Activated T-cell treated with anti-CD3 and anti-CD28 coated beads, Interleukin-2, amount 50 U/mL, for 1 hour (primary cell): ENCODE data around the gene C5.

Experiments
- DNase-seq: peaks from one replicate; pipeline ENCODE4 v3.0.0-alpha.2; 2020

The C5 gene

DNA sequence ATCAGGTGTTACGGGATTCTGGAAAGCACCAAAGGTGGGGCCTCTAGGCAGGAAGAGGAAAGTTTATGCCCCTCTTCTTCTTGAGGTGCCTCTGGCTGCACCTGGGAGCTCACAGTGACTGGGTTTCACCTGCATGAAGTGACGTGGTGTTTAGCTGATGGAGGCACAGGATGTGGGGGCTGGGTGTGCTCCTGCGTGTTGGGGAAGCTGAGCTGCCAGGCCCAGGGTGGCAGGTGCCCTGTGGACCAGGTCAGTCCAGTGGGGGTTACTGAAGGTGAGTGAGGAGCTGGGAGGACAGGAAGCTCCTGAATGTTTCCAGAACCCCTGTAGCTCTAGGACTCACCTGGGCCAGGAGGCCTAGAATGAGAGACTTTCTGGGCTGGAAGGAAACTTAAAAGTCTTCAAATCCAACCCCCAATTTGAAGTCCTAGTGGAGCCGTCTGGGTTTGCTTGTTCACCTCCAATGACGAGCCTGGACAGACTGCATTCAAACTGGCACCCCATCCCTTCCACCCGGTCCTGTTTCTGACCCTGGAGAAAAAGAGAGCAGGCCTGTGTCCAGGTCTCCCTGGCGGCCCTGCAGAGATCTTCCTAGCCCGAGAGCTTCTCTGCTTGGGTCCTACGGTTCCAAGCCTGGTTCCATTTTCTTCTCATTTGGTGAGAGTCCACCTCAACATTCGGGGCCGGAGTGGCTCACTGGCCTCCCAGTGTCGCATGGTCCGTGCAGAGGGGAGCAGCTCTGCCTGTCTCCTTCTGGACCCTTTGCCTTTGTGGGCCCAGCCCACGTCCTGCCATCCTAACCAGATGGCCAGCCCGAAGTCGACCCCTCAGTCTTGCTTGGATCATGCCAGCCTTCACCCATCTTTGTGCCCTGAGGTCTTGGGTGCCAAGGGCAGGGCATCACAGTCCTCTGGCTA is 145.8 kb downstream of the C5 start:
- peak; percentile 70 for DNase-seq

DNA sequence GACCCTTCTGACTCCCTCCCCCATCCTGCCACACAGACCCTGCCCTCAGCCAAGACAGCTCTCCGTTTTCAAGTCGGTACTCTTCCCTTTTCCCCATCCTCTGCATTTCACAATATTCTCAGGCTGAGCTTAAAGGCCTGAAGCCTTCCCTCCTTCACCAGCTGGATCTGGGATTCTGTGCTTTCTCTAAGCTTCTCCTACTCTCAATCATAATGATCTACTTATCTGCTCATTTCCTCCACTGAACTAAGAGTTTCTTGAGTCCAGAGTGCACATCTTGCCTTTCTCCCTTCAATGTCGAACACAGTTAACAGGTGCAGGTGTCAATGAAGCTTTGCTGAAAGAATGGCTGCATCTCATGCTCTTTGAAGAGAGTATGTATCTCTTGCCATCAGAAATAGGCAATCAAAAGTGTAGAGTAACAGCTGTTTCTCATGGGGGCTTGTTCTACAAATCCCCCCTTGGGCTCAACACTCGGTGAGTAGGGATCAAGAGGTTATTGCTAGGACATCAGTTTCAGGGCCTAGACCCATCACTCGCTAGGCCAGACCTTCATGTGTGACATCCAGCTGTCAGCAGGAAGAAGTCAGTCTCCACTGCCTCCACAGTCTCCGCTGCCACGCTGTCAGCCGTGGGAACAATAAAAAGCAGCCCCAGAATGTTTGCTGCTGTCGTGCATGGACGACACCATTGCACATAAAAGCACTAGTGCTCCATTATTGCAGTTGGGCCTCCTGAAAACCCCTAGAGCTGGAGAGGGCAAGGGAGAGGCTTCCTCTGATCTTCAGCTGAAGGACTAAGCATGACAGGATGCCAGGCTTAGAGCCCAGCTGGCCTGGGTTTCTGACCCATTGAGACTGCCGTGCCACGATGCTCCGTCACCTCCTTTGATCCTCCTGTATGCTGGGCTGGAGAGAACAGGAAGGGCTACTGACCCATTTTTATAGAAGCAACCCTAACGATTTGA is 147.2 kb downstream of the C5 start:
- no peak for DNase-seq
